ENCODE results near the gene KCNK15. TPM values are rescaled to one million over a fixed set of nuclear protein-coding genes. Genes with fewer than 3 reads are reported as not detected.

KCNK15 gene
- total RNA-seq, 4 donors from 2014 or later = 0.87 to 6.0 (median 1.5) TPM

GRCh38 chr20:44784688-44785087, 39.0 kb downstream of the KCNK15 start:
- H3K9me3 ChIP-seq = no peaks in the 10 kb centered on the region
- no peak for DNase-seq (ENCODE audit: low spot score in 2 of 2)
- H3K27me3 ChIP-seq = peaks cover 0 to 17% of the 10 kb centered on the region in 2 donors
- WGBS, 2 donors = 83 to 89% methylated on average over 1 of the region's 1 CpG
- H3K27ac ChIP-seq = no peak overlapping the region
- TF ChIP-seq, protein P1, sequence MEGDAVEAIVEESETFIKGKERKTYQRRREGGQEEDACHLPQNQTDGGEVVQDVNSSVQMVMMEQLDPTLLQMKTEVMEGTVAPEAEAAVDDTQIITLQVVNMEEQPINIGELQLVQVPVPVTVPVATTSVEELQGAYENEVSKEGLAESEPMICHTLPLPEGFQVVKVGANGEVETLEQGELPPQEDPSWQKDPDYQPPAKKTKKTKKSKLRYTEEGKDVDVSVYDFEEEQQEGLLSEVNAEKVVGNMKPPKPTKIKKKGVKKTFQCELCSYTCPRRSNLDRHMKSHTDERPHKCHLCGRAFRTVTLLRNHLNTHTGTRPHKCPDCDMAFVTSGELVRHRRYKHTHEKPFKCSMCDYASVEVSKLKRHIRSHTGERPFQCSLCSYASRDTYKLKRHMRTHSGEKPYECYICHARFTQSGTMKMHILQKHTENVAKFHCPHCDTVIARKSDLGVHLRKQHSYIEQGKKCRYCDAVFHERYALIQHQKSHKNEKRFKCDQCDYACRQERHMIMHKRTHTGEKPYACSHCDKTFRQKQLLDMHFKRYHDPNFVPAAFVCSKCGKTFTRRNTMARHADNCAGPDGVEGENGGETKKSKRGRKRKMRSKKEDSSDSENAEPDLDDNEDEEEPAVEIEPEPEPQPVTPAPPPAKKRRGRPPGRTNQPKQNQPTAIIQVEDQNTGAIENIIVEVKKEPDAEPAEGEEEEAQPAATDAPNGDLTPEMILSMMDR (IDR thresholded peaks at IDR 0.05) = no peak
- no peak for TF ChIP-seq EP300 (IDR thresholded peaks at IDR 0.05)
- TF ChIP-seq POLR2A (IDR thresholded peaks at IDR 0.05) = no peak
- no peaks in the 10 kb centered on the region for H3K4me1 ChIP-seq
- H3K4me3 ChIP-seq = no peak overlapping the region
- no peaks in the 10 kb centered on the region for H3K36me3 ChIP-seq

- DNase-seq (ENCODE audit: low spot score in 2 of 2) = no peak
- TF ChIP-seq EP300 (IDR thresholded peaks at IDR 0.05) (no peak), POLR2A (IDR thresholded peaks at IDR 0.05) (no peak)
- TF ChIP-seq, protein P1 (IDR thresholded peaks at IDR 0.05) = no peak
- Histone ChIP-seq H3K27me3 (peaks cover 0 to 25% of the 10 kb centered on the region in 2 donors), H3K27ac (no peak overlapping the region), H3K4me3 (no peak overlapping the region), H3K4me1 (no peaks in the 10 kb centered on the region), H3K9me3 (no peaks in the 10 kb centered on the region), H3K36me3 (no peaks in the 10 kb centered on the region)
- WGBS, 2 donors = 11 to 25% methylated on average over 1 of the region's 1 CpG
These were observed 40.1 kb downstream of the KCNK15 start for GRCh38 chr20:44785768-44786167.

GRCh38 chr20:44787299-44787698, 41.6 kb downstream of the KCNK15 start:
- Histone ChIP-seq H3K36me3 (no peaks in the 10 kb centered on the region), H3K4me3 (no peak overlapping the region), H3K9me3 (no peaks in the 10 kb centered on the region), H3K27ac (no peak overlapping the region), H3K27me3 (peaks cover 0 to 29% of the 10 kb centered on the region in 2 donors), H3K4me1 (no peaks in the 10 kb centered on the region)
- TF ChIP-seq POLR2A (IDR thresholded peaks at IDR 0.05) (no peak), EP300 (IDR thresholded peaks at IDR 0.05) (no peak)
- TF ChIP-seq, protein P1 (IDR thresholded peaks at IDR 0.05) = no peak
- DNase-seq (ENCODE audit: low spot score in 2 of 2) = no peak
- 85 to 94% methylated on average over 7 of the region's 7 CpGs for WGBS, 2 donors

- DNase-seq (ENCODE audit: low spot score in 2 of 2) = no peak
- Histone ChIP-seq H3K9me3 (no peaks in the 10 kb centered on the region), H3K27me3 (peaks cover 0 to 29% of the 10 kb centered on the region in 2 donors), H3K4me3 (no peak overlapping the region), H3K27ac (no peak overlapping the region), H3K4me1 (no peaks in the 10 kb centered on the region), H3K36me3 (no peaks in the 10 kb centered on the region)
- 72 to 81% methylated on average over 10 of the region's 10 CpGs for WGBS, 2 donors
- no peak for TF ChIP-seq EP300 (IDR thresholded peaks at IDR 0.05)
- TF ChIP-seq, protein P1 (IDR thresholded peaks at IDR 0.05) = no peak
- TF ChIP-seq POLR2A (IDR thresholded peaks at IDR 0.05) = no peak
These were observed 43.2 kb downstream of the KCNK15 start for GRCh38 chr20:44788706-44789456.

DNA sequence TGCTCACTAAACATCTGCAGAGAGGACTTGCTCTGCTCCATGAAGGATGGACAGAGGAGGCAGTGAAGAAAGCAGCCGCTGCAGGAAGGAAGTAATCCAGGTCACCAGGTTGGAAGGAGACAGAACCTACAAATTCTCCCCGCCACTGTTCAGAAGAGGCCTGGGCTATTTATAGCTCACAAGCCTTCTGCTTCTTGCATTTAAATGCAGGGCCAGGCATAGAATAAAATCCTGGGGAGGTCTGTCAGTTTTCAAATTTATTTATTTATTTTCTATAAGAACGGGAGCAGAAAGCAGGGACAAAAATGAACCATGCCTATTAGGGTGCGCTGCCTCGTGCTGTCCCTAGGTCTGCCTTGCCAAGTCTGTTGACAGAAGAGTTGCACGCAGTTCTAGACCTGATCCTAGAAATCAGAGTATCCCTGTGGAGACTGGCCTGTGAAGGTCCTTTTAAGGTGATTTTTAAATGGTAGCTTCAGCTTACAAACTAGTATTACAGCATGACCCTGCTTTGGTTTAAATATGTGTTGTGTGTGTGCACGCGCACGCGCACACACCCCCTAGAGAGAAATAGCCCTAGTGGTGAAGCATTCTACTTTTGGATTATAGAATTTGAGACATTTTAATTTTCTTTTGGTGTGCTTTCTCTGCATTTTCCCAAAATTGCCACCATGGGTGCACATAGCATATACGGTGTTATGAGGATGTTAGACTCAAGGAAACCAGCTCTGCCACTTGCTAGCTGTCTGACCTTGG, 45.2 kb downstream of the KCNK15 start:
- WGBS, 2 donors = 67 to 69% methylated on average over 11 of the region's 11 CpGs
- no peaks in the 10 kb centered on the region for H3K4me1 ChIP-seq
- H3K9me3 ChIP-seq = no peaks in the 10 kb centered on the region
- H3K27ac ChIP-seq = no peak overlapping the region
- TF ChIP-seq EP300 (IDR thresholded peaks at IDR 0.05) (no peak), POLR2A (IDR thresholded peaks at IDR 0.05) (no peak)
- TF ChIP-seq, protein P1 (IDR thresholded peaks at IDR 0.05) = no peak
- H3K36me3 ChIP-seq = no peaks in the 10 kb centered on the region
- H3K4me3 ChIP-seq = no peak overlapping the region
- no peak for DNase-seq (ENCODE audit: low spot score in 2 of 2)
- peaks cover 0 to 29% of the 10 kb centered on the region in 2 donors for H3K27me3 ChIP-seq
